T-cell (primary cell): ENCODE measurements around the gene KPNA6. TPM values are rescaled to one million over a fixed set of nuclear protein-coding genes. Genes with fewer than 3 reads are reported as not detected.
A peak's percentile ranks its signal among the peaks of the same experiment; 100 is the strongest.

Source experiments
- ATAC-seq, 4 experiments: fragments of 200-7000 bp in 3 of 4; fragments of 150-1000 bp in 1 of 4; cut with Tn5 transposase; replicated peaks in 1 of 4; 1 replicate in 3 of 4; 2 replicates in 1 of 4; pipeline ENCODE4 v1.10.0; 2021; ENCODE audit warnings: moderate library complexity in 3 of 4, mild to moderate bottlenecking in 2 of 4, moderate number of reproducible peaks in 1 of 4
- CTCF ChIA-PET, 2 donors: fragments of 300-600 bp; sonication (Branson Sonifier 250); formaldehyde crosslinking; loops; one replicate each; lab custom pipeline; 2022; ENCODE audit warnings: antibody characterized with exemption in 2 of 2; lab: Charles Lee
- POLR2A ChIA-PET, 2 donors: fragments of 300-600 bp; sonication (Branson Sonifier 250); formaldehyde crosslinking; loops; one replicate each; lab custom pipeline; 2022; ENCODE audit warnings: antibody characterized with exemption in 2 of 2; lab: Charles Lee
- DNase-seq, 35 experiments: peaks; one replicate each; pipeline versions ENCODE4 v3.0.0 to v3.0.0-alpha.2; 2013 to 2023
- H3K27ac ChIP-seq: one replicate; pipeline ENCODE4 v1.5.1; 2013; ENCODE audit warnings: low read length
- H3K27me3 ChIP-seq, 2 experiments: replicated peaks in 1 of 2; 1 replicate in 1 of 2; 2 replicates in 1 of 2; pipeline versions ENCODE4 v1.6.1 to v1.7.0; 2013; ENCODE audit warnings: low read length in 1 of 2, mixed read lengths in 1 of 2; ENCODE audit not compliant: control insufficient read depth in 2 of 2, insufficient read depth in 2 of 2; ENCODE audit errors: extremely low read depth in 1 of 2
- H3K36me3 ChIP-seq, 2 donors: 1 replicate in 1 of 2; 2 replicates in 1 of 2; pipeline versions ENCODE4 v1.6.1 to v1.7.0; 2013; ENCODE audit warnings: low read length in 1 of 2; ENCODE audit not compliant: control insufficient read depth in 2 of 2, insufficient read depth in 1 of 2; ENCODE audit errors: extremely low read depth in 1 of 2
- H3K4me1 ChIP-seq, 2 experiments: 1 replicate in 1 of 2; 2 replicates in 1 of 2; pipeline versions ENCODE4 v1.6.1 to v1.7.0; 2013; ENCODE audit warnings: low read length in 2 of 2, mixed read lengths in 1 of 2; ENCODE audit not compliant: insufficient read depth in 2 of 2, control insufficient read depth in 1 of 2; ENCODE audit errors: extremely low read depth in 1 of 2
- H3K4me3 ChIP-seq, 2 donors: 1 replicate in 1 of 2; 2 replicates in 1 of 2; pipeline versions ENCODE4 v1.5.1 to v1.7.0; 2013; ENCODE audit warnings: mild to moderate bottlenecking in 2 of 2, low read length in 1 of 2, moderate library complexity in 1 of 2; ENCODE audit not compliant: control insufficient read depth in 1 of 2; ENCODE audit errors: extremely low read depth in 1 of 2
- H3K9me3 ChIP-seq: 2 replicates; pipeline ENCODE4 v1.7.0; 2013
- H3K27ac Mint-ChIP-seq, 2 donors: one replicate each; pipeline ENCODE4 v1.8.0; 2020 to 2021; ENCODE audit warnings: mild to moderate bottlenecking in 2 of 2, mixed read lengths in 2 of 2
- H3K27me3 Mint-ChIP-seq, 2 donors: one replicate each; pipeline ENCODE4 v1.8.0; 2021 to 2022; ENCODE audit warnings: mixed read lengths in 2 of 2
- H3K36me3 Mint-ChIP-seq: one replicate; pipeline ENCODE4 v1.8.0; 2021; ENCODE audit warnings: mixed read lengths
- H3K4me1 Mint-ChIP-seq, 3 donors: one replicate each; pipeline ENCODE4 v1.8.0; 2020 to 2022; ENCODE audit warnings: mixed read lengths in 3 of 3, mild to moderate bottlenecking in 1 of 3
- H3K4me3 Mint-ChIP-seq, 3 donors: one replicate each; pipeline ENCODE4 v1.8.0; 2020 to 2022; ENCODE audit warnings: mild to moderate bottlenecking in 3 of 3, mixed read lengths in 3 of 3, moderate library complexity in 3 of 3
- H3K9me3 Mint-ChIP-seq, 3 donors: one replicate each; pipeline ENCODE4 v1.8.0; 2020 to 2022; ENCODE audit warnings: mixed read lengths in 3 of 3
- WGBS: methylation state at CpG from one replicate; pipeline ENCODE4 v1.1.5; 2013; ENCODE audit warnings: missing lambda C conversion rate; ENCODE audit not compliant: insufficient coverage; 5-methylcytosine and 5-hydroxymethylcytosine counted together
- total RNA-seq, 35 experiments: library from RNA in 6 of 35; stranded (reverse) in 6 of 35; fragments of 120-200 nt in 1 of 35; gene quantifications; one replicate each; pipeline versions ENCODE4 v1.2.1 to v1.2.4 and lab custom pipeline; 2013 to 2026

Gene KPNA6
- total RNA-seq, 5 donors from 2014 or later (not counting 1 experiment from before 2014, with no cell fraction given) = 46.2 to 53.6 (median 52.3) TPM

- Histone ChIP-seq H3K36me3 (peaks cover 29 to 61% of the 10 kb centered on the region in 2 donors), H3K4me1 (peaks cover 19 to 41% of the 10 kb centered on the region in 2 experiments), H3K27me3 (no peaks in the 10 kb centered on the region), H3K4me3 (no peak overlapping the region), H3K27ac (no peak overlapping the region), H3K9me3 (no peaks in the 10 kb centered on the region)
- POLR2A ChIA-PET = no interaction called here
- CTCF ChIA-PET = interaction anchor here (0.5 to 0.6 kb wide), 2 partner anchors 45 to 63 kb away, joined by 3 to 10 read pairs; no protein-coding TSS in a partner anchor
- ATAC-seq = no peak
- H3K27ac Mint-ChIP-seq = no peak overlapping the region
- 93% methylated on average over 4 of the region's 6 CpGs for WGBS
- H3K36me3 Mint-ChIP-seq = peaks cover 51% of the 10 kb centered on the region
- peaks cover 43 to 53% (median 50%) of the 10 kb centered on the region in 3 donors for H3K4me1 Mint-ChIP-seq
- H3K27me3 Mint-ChIP-seq = no peaks in the 10 kb centered on the region
- DNase-seq = no peak
- H3K9me3 Mint-ChIP-seq = no peaks in the 10 kb centered on the region
- no peak overlapping the region for H3K4me3 Mint-ChIP-seq
Observed at GRCh38 chr1:32194984-32195383, 87.1 kb downstream of the KPNA6 start.

GRCh38 chr1:32195531-32195930 lies 87.7 kb downstream of the KPNA6 start:
- H3K9me3 Mint-ChIP-seq = no peaks in the 10 kb centered on the region
- peak overlapping the region in 1 of 3 donors; percentile 64 for H3K4me3 Mint-ChIP-seq
- no peak for DNase-seq
- Histone ChIP-seq H3K4me3 (no peak overlapping the region), H3K27me3 (no peaks in the 10 kb centered on the region), H3K36me3 (peaks cover 26 to 55% of the 10 kb centered on the region in 2 donors), H3K9me3 (no peaks in the 10 kb centered on the region), H3K27ac (no peak overlapping the region), H3K4me1 (peaks cover 21 to 46% of the 10 kb centered on the region in 2 experiments)
- ChIA-PET CTCF (interaction anchor here in 1 of 2 donors (0.7 kb wide), 1 partner anchor 123 kb away, joined by 3 read pairs; the partner anchor contains the start of gene TMEM39B), POLR2A (interaction anchor here (0.7 to 1.2 kb wide), 3 partner anchors 10 to 87 kb away, joined by 3 to 14 read pairs (median 3); partner anchors contain the start of genes IQCC (in 1 of the 2) and KPNA6 (in 1 of the 2))
- H3K36me3 Mint-ChIP-seq = peaks cover 47% of the 10 kb centered on the region
- H3K4me1 Mint-ChIP-seq = peaks cover 49 to 58% (median 55%) of the 10 kb centered on the region in 3 donors
- no peak overlapping the region for H3K27ac Mint-ChIP-seq
- no peaks in the 10 kb centered on the region for H3K27me3 Mint-ChIP-seq
- no peak for ATAC-seq
- no CpG with 5 or more reads among the region's 3 CpGs for WGBS

- H3K36me3 Mint-ChIP-seq = peaks cover 45% of the 10 kb centered on the region
- no peaks in the 10 kb centered on the region for H3K27me3 Mint-ChIP-seq
- no peak overlapping the region for H3K27ac ChIP-seq
- DNase-seq = peak in 1 of 35 experiments; percentile 50
- ATAC-seq = peak in 1 of 4 experiments; percentile 16
- H3K4me1 Mint-ChIP-seq = peaks cover 50 to 58% (median 55%) of the 10 kb centered on the region in 3 donors
- no peaks in the 10 kb centered on the region for H3K9me3 ChIP-seq
- peaks cover 21 to 53% of the 10 kb centered on the region in 2 experiments for H3K4me1 ChIP-seq
- H3K27me3 ChIP-seq = no peaks in the 10 kb centered on the region
- ChIA-PET CTCF (interaction anchor here in 1 of 2 donors (0.6 to 0.7 kb wide), 2 partner anchors 123 to 226 kb away, joined by 3 read pairs; partner anchors contain the start of gene TMEM39B), POLR2A (interaction anchor here (0.6 to 1.2 kb wide), 4 partner anchors 10 to 88 kb away, joined by 3 to 14 read pairs (median 4); partner anchors contain the start of genes IQCC (in 1 of the 2) and KPNA6 (in 1 of the 2))
- no peaks in the 10 kb centered on the region for H3K9me3 Mint-ChIP-seq
- peak overlapping the region in 1 of 3 donors; percentile 64 for H3K4me3 Mint-ChIP-seq
- H3K4me3 ChIP-seq = no peak overlapping the region
- peak overlapping the region; percentile 76 to 82 for H3K27ac Mint-ChIP-seq
- H3K36me3 ChIP-seq = peaks cover 23 to 50% of the 10 kb centered on the region in 2 donors
Observed at GRCh38 chr1:32195972-32196823, 88.3 kb downstream of the KPNA6 start.

- ChIA-PET CTCF (interaction anchor here in 1 of 2 donors (0.5 to 1.2 kb wide), 3 partner anchors 18 to 124 kb away, joined by 3 to 6 read pairs (median 3); no protein-coding TSS in a partner anchor), POLR2A (interaction anchor here in 1 of 2 donors (0.6 kb wide), 1 partner anchor 68 kb away, joined by 20 read pairs; no protein-coding TSS in a partner anchor)
- Mint-ChIP-seq H3K36me3 (peaks cover 36% of the 10 kb centered on the region), H3K4me1 (peaks cover 59 to 67% (median 63%) of the 10 kb centered on the region in 3 donors), H3K4me3 (peak overlapping the region in 1 of 3 donors; percentile 64), H3K27ac (peak overlapping the region; percentile 53 to 76), H3K9me3 (no peaks in the 10 kb centered on the region), H3K27me3 (no peaks in the 10 kb centered on the region)
- Histone ChIP-seq H3K36me3 (peaks cover 14 to 41% of the 10 kb centered on the region in 2 donors), H3K4me3 (no peak overlapping the region), H3K9me3 (no peaks in the 10 kb centered on the region), H3K27me3 (no peaks in the 10 kb centered on the region), H3K27ac (no peak overlapping the region), H3K4me1 (peaks cover 26 to 62% of the 10 kb centered on the region in 2 experiments)
- no peak for DNase-seq
- no CpG with 5 or more reads among the region's 1 CpG for WGBS
- ATAC-seq = no peak
Observed at GRCh38 chr1:32197074-32197473, 89.2 kb downstream of the KPNA6 start.

GRCh38 chr1:32197837-32198236 lies 90.0 kb downstream of the KPNA6 start:
- no peaks in the 10 kb centered on the region for H3K27me3 ChIP-seq
- Mint-ChIP-seq H3K27me3 (no peaks in the 10 kb centered on the region), H3K36me3 (peaks cover 29% of the 10 kb centered on the region), H3K9me3 (no peaks in the 10 kb centered on the region), H3K4me3 (no peak overlapping the region), H3K27ac (no peak overlapping the region), H3K4me1 (peaks cover 66 to 73% (median 69%) of the 10 kb centered on the region in 3 donors)
- CTCF ChIA-PET = interaction anchor here in 1 of 2 donors (0.5 to 1.2 kb wide), 4 partner anchors 18 to 465 kb away, joined by 3 to 6 read pairs (median 3); no protein-coding TSS in a partner anchor
- 100% methylated on average over 3 of the region's 6 CpGs for WGBS
- DNase-seq = no peak
- POLR2A ChIA-PET = interaction anchor here in 1 of 2 donors (0.7 kb wide), 1 partner anchor 51 kb away, joined by 6 read pairs; no protein-coding TSS in a partner anchor
- H3K4me3 ChIP-seq = no peak overlapping the region
- H3K27ac ChIP-seq = no peak overlapping the region
- ATAC-seq = no peak
- H3K9me3 ChIP-seq = no peaks in the 10 kb centered on the region
- H3K36me3 ChIP-seq = peaks cover 12 to 33% of the 10 kb centered on the region in 2 donors
- peaks cover 28 to 69% of the 10 kb centered on the region in 2 experiments for H3K4me1 ChIP-seq
